Urinary bladder (tissue), 4 donors: Measurements from ENCODE around the gene LYRM7. TPM values are rescaled to one million over a fixed set of nuclear protein-coding genes. Genes with fewer than 3 reads are reported as not detected.
A peak's percentile ranks its signal among the peaks of the same experiment; 100 is the strongest.
"Not testable (repeated sequence)": the region's sequence is repeated elsewhere in the genome, so short reads cannot be mapped to it uniquely, and the experiment has no call there.

Experiments used
- DNase-seq: peaks from one replicate; pipeline ENCODE4 v3.0.0-alpha.2; 2015; ENCODE audit errors: extremely low spot score
- H3K27ac ChIP-seq: one replicate; pipeline ENCODE4 v1.5.1; 2013; ENCODE audit warnings: low read depth, mild to moderate bottlenecking, moderate library complexity
- H3K36me3 ChIP-seq: one replicate; pipeline ENCODE4 v1.6.1; 2013; ENCODE audit warnings: mild to moderate bottlenecking, moderate library complexity; ENCODE audit not compliant: insufficient read depth
- H3K4me1 ChIP-seq: one replicate; pipeline ENCODE4 v1.6.1; 2013; ENCODE audit warnings: mild to moderate bottlenecking, moderate library complexity; ENCODE audit not compliant: insufficient read depth
- H3K4me3 ChIP-seq: one replicate; pipeline ENCODE4 v1.5.1; 2013; ENCODE audit warnings: low read depth, low read length
- WGBS: extraction: QIAGEN DNeasy Blood & Tissue Kit; methylation state at CpG from one replicate; pipeline ENCODE4 v1.1.7; 2013; 5-methylcytosine and 5-hydroxymethylcytosine counted together
- polyA plus RNA-seq: library from polyadenylated mRNA; stranded (reverse); fragments of 200-250 nt; gene quantifications from one replicate; pipeline ENCODE4 v1.2.3, GENCODE V29; 2013
- total RNA-seq: library from RNA; depleted of rRNA; stranded (reverse); fragments of >200 nt; gene quantifications from one replicate; pipeline ENCODE4 v1.2.3, GENCODE V29; 2014
- donor health status: healthy with polysubstance abuse.
- donor health status: healthy.

The LYRM7 gene
- total RNA-seq (24.1 TPM), polyA plus RNA-seq (6.7 TPM)

DNA sequence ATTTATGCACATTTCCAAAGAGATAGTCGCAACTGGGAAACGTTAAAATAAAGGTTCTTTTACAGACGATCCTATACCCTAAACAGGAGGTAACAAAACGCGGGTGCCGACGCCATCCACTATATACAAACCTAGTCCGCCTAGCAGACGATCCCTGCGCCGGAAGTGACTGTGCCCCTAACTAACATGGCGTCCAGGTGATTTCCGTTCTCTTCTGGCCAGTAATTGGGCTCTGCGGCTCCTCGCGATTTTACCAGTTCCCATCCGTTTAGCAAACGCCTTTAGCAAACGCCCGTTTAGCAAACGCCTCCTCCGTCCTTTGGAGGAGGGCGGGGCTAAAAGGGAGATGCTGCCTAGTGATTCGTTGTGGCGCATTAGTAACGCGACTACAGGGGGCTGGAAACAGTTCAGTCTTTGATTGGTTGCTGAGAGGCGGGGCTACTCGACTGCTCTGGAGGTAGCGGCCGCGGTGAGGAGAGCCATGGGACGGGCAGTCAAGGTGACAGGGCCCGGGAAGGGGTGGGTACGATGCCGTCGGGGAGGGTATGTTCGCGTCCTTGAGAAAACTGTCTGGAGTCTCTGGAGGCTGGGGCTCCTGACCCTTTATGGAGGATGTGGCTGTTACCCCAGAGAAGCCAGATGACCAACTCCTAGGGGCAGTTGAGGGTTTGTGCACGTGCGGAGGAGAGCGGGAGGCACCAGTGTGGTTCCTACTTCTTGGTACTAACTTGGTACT lies at the start of gene LYRM7:
LYRM7 (plus strand) TSS at position 405 of the 736 bp plus-strand sequence; CDS start at position 482, 77 bp downstream.
- Histone ChIP-seq H3K4me1 (no peaks in the 10 kb centered on the region), H3K4me3 (peak within 1 kb of the TSS; percentile 57), H3K27ac (no peak within 1 kb of the TSS), H3K36me3 (no peaks in the 10 kb centered on the region)
- WGBS: under 1% methylated on average over 42 of the region's 42 CpGs
- DNase-seq: peak; percentile 99

DNA sequence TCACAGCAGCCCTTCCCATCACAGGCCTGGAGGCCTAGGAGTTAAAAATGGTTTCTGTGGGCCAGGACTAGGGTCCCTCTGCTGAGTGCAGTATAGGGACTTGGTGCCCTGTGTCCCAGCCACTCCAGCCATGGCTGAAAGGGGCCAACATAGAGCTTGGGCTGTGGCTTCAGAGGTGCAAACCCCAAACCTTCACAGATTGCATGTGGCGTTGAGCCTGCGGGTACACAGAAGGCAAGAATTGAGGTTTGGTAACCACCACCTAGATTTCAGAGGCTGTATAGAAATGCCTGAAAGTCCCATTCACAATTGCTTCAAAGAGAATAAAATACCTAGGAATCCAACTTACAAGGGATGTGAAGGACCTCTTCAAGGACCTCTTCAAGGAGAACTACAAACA lies 43.5 kb upstream of the LYRM7 start:
- not testable (repeated sequence) for H3K4me1 ChIP-seq, H3K4me3 ChIP-seq, H3K27ac ChIP-seq, H3K36me3 ChIP-seq, DNase-seq
- 97% methylated on average over 2 of the region's 2 CpGs for WGBS

DNA sequence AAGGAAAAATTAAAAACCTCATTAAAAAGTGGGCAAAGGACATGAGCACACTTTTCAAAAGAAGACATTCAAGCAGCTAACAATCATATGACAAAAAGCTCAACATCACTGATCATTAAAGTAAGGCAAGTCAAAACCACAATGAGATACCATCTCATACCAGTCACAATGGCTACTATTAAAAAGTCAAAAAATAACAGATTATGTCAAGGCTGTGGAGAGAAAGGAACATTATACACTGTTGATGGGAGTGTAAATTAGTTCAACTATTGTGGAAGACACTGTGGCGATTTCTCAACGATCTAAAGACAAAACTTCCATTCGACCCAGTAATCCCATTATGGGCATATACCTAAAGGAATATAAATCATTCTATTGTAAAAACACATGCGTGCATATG lies 41.4 kb upstream of the LYRM7 start:
- no peak overlapping the region for H3K4me3 ChIP-seq
- WGBS: 86% methylated on average over 4 of the region's 4 CpGs
- no peak overlapping the region for H3K27ac ChIP-seq

DNA sequence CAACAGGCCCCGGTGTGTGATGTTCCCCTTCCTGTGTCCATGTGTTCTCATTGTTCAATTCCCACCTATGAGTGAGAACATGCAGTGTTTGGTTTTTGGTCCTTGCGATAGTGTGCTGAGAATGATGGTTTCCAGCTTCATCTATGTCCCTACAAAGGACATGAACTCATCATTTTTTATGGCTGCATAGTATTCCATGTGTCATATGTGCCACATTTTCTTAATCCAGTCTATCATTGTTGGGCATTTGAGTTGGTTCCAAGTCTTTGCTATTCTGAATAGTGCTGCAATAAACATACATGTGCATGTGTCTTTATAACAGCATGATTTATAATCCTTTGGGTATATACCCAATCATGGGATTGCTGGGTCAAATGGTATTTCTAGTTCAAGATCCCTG lies 37.7 kb upstream of the LYRM7 start:
- not testable (repeated sequence) for H3K4me3 ChIP-seq, H3K27ac ChIP-seq, H3K4me1 ChIP-seq, H3K36me3 ChIP-seq, DNase-seq
- WGBS: 88% methylated on average over 1 of the region's 2 CpGs

More for the DNA sequence above, 41.4 kb upstream of the LYRM7 start:
- DNase-seq: no peak
- H3K4me1 ChIP-seq: no peaks in the 10 kb centered on the region
- H3K36me3 ChIP-seq: no peaks in the 10 kb centered on the region

DNA sequence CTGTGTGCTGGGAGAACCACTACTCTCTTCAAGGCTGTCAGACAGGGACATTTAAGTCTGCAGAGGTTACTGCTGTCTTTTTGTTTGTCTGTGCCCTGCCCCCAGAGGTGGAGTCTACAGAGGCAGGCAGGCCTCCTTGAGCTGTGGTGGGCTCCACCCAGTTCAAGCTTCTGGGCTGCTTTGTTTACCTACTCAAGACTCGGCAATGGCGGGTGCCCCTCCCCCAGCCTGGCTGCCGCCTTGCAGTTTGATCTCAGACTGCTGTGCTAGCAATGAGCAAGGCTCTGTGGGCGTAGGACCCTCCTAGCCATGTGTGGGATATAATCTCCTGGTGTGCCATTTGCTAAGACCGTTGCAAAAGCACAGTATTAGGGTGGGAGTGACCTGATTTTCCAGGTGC lies 32.3 kb upstream of the LYRM7 start:
- H3K4me3 ChIP-seq, DNase-seq, H3K4me1 ChIP-seq, H3K27ac ChIP-seq, H3K36me3 ChIP-seq: not testable (repeated sequence)
- 82% methylated on average over 5 of the region's 5 CpGs for WGBS

DNA sequence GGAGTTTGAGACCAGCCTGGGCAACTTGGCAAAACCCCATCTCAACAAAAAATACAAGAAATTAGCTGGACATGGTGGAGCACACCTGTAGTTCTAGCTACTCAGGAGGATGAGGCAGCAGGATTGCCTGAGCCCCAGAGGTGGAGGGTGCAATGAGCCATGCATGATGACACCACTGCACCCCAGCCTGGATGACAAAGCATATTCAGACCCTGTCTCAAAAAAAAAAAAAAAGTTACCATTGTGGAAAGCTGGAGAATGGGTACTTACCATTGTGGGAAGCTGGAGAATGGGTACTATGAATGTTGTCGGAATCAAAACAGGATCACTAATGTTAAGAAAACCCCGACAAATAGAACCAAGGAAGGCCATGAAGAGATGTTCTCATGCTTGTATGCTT lies 31.4 kb upstream of the LYRM7 start:
- no peak for DNase-seq
- H3K4me3 ChIP-seq: no peak overlapping the region
- WGBS: over 99% methylated on average over 2 of the region's 2 CpGs
- H3K27ac ChIP-seq: no peak overlapping the region
- no peaks in the 10 kb centered on the region for H3K4me1 ChIP-seq
- no peaks in the 10 kb centered on the region for H3K36me3 ChIP-seq

DNA sequence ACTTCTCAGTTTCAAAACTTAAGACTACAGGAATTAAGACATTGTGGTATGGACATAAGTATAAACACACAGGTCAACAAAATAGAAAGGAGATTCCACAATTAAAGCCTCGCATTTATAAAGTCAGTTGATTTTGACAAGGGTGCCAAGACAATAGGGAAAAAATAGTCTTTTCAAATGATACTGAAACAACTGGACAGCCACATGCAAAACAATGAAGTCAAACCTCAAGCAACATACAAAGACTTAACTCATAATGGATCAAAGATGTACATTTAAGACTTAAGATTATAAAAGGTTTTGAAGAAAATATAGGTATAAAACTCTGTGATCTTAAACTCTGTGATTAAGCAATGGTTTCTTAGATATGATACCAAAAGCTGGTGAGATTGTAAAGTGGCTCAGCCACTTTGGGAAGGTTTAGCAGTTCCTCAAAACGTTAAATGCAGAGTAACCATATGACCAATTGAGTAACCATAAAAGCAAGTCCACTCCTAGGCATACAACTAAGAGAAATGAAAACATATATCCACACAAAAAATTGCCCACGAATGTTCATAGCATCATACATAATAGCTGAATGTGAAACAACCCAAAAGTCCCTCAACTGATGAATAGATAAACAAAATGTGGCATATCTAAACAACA lies 27.6 kb upstream of the LYRM7 start:
- Histone ChIP-seq H3K4me1 (no peaks in the 10 kb centered on the region), H3K4me3 (no peak overlapping the region), H3K36me3 (no peaks in the 10 kb centered on the region), H3K27ac (no peak overlapping the region)
- no peak for DNase-seq
- 59% methylated on average over 3 of the region's 3 CpGs for WGBS

DNA sequence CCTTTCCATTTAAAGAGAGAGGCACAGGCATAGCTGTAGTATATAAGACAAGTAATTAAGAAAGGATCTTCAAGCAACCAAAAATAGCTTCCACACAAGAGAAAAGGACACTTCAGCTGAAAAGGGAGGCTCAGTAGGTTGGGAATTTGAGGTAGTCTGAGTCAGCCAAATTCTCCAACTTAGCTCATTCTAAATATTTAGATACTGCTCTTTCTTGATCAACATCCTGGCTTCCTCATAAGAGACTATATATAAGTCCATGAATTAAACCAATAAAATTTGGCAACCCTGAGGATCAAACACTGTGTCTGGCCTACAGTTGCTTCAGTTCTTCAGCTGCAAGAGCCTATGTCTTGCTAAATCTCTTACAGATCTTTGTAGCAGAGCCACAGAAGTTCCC lies 23.5 kb upstream of the LYRM7 start:
- Histone ChIP-seq H3K4me1 (no peaks in the 10 kb centered on the region), H3K27ac (no peak overlapping the region), H3K4me3 (no peak overlapping the region), H3K36me3 (no peaks in the 10 kb centered on the region)
- DNase-seq: no peak

DNA sequence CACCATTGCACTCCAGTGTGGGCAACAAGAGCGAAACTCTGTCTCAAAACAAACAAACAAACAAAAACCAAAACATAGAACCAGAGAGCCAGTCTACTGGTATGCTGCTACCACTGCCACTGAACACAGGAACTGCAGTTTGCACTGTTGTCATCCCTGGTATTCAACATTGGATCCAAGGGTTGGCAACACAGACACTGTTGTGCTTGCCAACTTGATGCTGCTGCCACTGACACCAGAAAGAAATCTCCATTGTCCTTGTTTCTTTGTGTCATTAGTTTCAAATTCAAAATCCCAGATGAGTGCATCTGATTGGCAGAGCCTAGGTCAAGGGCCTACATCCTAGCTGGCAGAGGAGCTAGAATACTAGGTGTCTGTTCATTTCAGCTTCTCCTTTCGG lies 21.9 kb upstream of the LYRM7 start:
- Histone ChIP-seq H3K4me1 (no peaks in the 10 kb centered on the region), H3K36me3 (no peaks in the 10 kb centered on the region), H3K4me3 (no peak overlapping the region), H3K27ac (no peak overlapping the region)
- DNase-seq: no peak
- 68% methylated on average over 2 of the region's 2 CpGs for WGBS

DNA sequence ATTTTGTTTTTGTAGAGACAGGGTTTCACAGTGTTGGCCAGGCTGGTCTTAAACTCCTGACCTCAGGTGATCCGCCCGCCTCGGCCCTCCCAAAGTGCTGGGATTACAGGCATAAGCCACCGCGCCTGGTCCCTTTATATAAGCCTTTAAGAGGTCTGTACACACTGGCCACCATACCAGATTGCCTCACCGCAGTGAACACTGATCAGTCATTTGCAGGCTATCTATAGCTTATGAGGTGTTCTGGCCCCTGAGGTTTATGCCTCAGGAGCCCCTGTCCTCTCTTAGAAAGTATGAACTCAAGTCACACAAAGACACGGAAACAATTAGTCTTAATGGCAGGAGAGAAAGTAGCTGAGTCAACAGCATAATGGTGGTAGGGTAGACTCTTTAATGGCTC lies 20.3 kb upstream of the LYRM7 start:
- Histone ChIP-seq H3K36me3 (no peaks in the 10 kb centered on the region), H3K4me1 (no peaks in the 10 kb centered on the region), H3K27ac (no peak overlapping the region), H3K4me3 (no peak overlapping the region)
- no peak for DNase-seq
- WGBS: 90% methylated on average over 7 of the region's 7 CpGs

DNA sequence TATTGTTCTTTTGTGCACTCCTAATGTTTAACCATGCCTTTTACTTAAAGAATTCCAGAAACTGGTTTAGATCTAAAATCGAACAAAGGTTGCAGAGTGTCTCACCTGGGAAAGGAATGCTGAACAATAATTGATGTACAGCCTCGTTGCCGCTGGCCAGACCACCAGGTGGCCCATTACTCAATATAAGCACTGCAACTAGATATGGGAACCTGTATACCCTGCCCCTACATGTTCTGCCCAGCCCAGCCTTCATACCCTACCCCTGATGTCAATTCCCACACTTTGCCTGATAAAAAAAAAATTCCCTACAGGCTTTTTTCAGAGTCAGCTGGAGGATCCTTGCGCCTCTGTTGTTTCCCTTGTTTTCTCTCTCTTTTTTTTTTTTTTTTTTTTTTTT lies 19.5 kb upstream of the LYRM7 start:
- no peak overlapping the region for H3K4me3 ChIP-seq
- DNase-seq: no peak
- H3K36me3 ChIP-seq: no peaks in the 10 kb centered on the region
- WGBS: 91% methylated on average over 4 of the region's 4 CpGs
- no peak overlapping the region for H3K27ac ChIP-seq
- H3K4me1 ChIP-seq: no peaks in the 10 kb centered on the region

DNA sequence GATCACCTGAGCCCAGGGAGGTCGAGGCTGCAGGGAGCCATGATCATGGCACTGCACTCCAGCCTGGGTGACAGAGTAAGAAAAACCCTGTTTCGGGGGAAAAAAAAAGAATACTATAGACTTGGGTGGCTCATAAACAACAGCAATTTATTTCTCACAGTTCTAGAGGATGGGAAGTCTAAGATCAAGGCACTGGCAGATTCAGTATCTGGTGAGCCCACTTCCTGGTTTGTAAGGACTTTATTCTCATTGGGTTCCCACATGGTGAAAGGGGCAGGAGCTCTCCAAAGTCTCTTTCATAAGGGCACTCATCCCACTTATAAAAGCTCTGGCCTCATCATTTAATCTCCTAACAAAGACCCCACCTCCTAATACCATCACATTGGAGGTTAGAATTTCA lies 14.4 kb upstream of the LYRM7 start:
- DNase-seq: no peak
- Histone ChIP-seq H3K4me3 (no peak overlapping the region), H3K36me3 (peaks cover 7% of the 10 kb centered on the region), H3K4me1 (no peaks in the 10 kb centered on the region), H3K27ac (no peak overlapping the region)
- WGBS: 93% methylated on average over 2 of the region's 2 CpGs

DNA sequence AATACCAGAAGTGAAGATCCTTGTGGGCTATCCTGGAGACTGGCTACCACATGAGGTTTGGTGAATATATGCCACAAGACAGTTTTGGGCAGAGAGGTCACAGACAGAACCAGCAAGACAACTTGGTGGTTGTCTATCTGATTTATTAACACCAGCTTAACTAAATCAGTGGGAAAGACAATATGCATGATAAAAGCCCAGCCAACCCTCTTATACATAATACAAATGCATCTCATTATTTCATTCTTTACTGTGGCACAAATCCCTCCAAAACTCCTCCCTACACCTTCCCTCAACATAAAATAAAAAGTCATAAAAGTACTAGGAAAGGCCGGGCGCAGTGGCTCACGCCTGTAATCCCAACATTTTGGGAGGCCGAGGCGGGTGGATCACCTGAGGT lies 13.8 kb upstream of the LYRM7 start:
- Histone ChIP-seq H3K27ac (no peak overlapping the region), H3K36me3 (peaks cover 7% of the 10 kb centered on the region), H3K4me3 (no peak overlapping the region), H3K4me1 (no peaks in the 10 kb centered on the region)
- DNase-seq: no peak
- 95% methylated on average over 5 of the region's 5 CpGs for WGBS

DNA sequence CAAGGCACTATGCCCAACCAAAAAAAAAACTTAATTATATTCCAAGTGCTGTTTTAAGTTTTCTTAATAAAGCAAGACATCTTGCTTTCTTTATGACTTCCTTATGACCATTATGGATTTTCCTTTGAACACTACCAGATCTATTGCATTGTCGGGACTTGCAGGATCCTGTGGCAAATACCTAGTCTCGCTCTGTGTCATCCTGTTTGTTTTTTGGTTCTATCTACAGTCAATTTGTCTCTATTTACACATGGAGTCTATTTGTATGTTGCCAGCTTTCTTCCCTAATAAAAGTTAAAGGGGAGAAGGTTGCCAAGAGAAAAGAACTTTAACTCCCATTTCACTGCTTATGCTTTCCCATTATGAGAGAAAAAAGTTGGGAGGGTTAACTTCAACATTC lies 10.6 kb upstream of the LYRM7 start:
- Histone ChIP-seq H3K27ac (no peak overlapping the region), H3K4me3 (no peak overlapping the region), H3K4me1 (no peaks in the 10 kb centered on the region), H3K36me3 (peaks cover 7% of the 10 kb centered on the region)
- DNase-seq: no peak
- WGBS: 85% methylated on average over 2 of the region's 2 CpGs
